GM10266 (cell line): ENCODE data around the gene BABAM2.

Source experiments
- DNase-seq: peaks from one replicate; pipeline ENCODE4 v3.0.0; 2012; ENCODE audit errors: extremely low spot score
- CTCF ChIP-seq: IDR thresholded peaks from 2 replicates; pipeline ENCODE4 v1.5.1; 2012; ENCODE audit warnings: mild to moderate bottlenecking, low read depth; ENCODE audit not compliant: control insufficient read depth, insufficient read depth; ENCODE audit errors: missing control alignments

The BABAM2 gene

GRCh38 chr2:28175028-28175427, 284.5 kb downstream of the BABAM2 start:
- DNase-seq: no peak
- no peak for TF ChIP-seq CTCF

GRCh38 chr2:28178946-28179345, 288.4 kb downstream of the BABAM2 start:
- TF ChIP-seq CTCF: no peak
- no peak for DNase-seq

- no peak for DNase-seq
- TF ChIP-seq CTCF: no peak
Measured at GRCh38 chr2:28181801-28182200, 291.3 kb downstream of the BABAM2 start.

GRCh38 chr2:28182348-28182747, 291.8 kb downstream of the BABAM2 start:
- no peak for TF ChIP-seq CTCF
- no peak for DNase-seq

- TF ChIP-seq CTCF: no peak
Measured at GRCh38 chr2:28185153-28185552, 294.6 kb downstream of the BABAM2 start.

GRCh38 chr2:28185891-28186290, 295.4 kb downstream of the BABAM2 start:
- TF ChIP-seq CTCF: no peak
- DNase-seq: no peak

More at GRCh38 chr2:28185153-28185552, 294.6 kb downstream of the BABAM2 start:
- no peak for DNase-seq

GRCh38 chr2:28187186-28187585, 296.7 kb downstream of the BABAM2 start:
- no peak for DNase-seq
- TF ChIP-seq CTCF: no peak

- no peak for DNase-seq
- no peak for TF ChIP-seq CTCF
Measured at GRCh38 chr2:28188436-28188835, 297.9 kb downstream of the BABAM2 start.
